HuH-7 (cell line): Measurements from ENCODE around the gene ARHGEF39.

Experiments
- DNase-seq: peaks from one replicate; pipeline ENCODE4 v3.0.0; 2011; ENCODE audit warnings: low spot score

ARHGEF39 gene

GRCh38 chr9:35664531-35665470 lies at the start of gene ARHGEF39:
Gene ARHGEF39 (minus strand): TSS chr9:35665195. CDS start chr9:35665169, 26 bp downstream.
- peak; percentile 94 for DNase-seq

- no peak for DNase-seq
These were observed 49.1 kb upstream of the ARHGEF39 start for GRCh38 chr9:35714123-35714522.

GRCh38 chr9:35713578-35713977 lies 48.6 kb upstream of the ARHGEF39 start:
- no peak for DNase-seq

GRCh38 chr9:35712762-35713400 lies 47.9 kb upstream of the ARHGEF39 start:
- DNase-seq, result no peak

GRCh38 chr9:35711501-35712428 lies 46.8 kb upstream of the ARHGEF39 start:
- no peak for DNase-seq

- no peak for DNase-seq
These were observed 46.0 kb upstream of the ARHGEF39 start for GRCh38 chr9:35710818-35711500.

GRCh38 chr9:35708146-35708545 lies 43.2 kb upstream of the ARHGEF39 start:
- DNase-seq, result no peak

GRCh38 chr9:35706951-35707350 lies 42.0 kb upstream of the ARHGEF39 start:
- DNase-seq, result no peak

GRCh38 chr9:35705836-35706430 lies 40.9 kb upstream of the ARHGEF39 start:
- no peak for DNase-seq

GRCh38 chr9:35705372-35705771 lies 40.4 kb upstream of the ARHGEF39 start:
- DNase-seq, result no peak

GRCh38 chr9:35703906-35704672 lies 39.1 kb upstream of the ARHGEF39 start:
- DNase-seq, result no peak

- no peak for DNase-seq
These were observed 37.7 kb upstream of the ARHGEF39 start for GRCh38 chr9:35702696-35703095.

GRCh38 chr9:35700942-35701341 lies 35.9 kb upstream of the ARHGEF39 start:
- DNase-seq, result no peak

- no peak for DNase-seq
These were observed 35.0 kb upstream of the ARHGEF39 start for GRCh38 chr9:35700031-35700430.

- no peak for DNase-seq
These were observed 33.2 kb upstream of the ARHGEF39 start for GRCh38 chr9:35698231-35698630.

- DNase-seq, result no peak
These were observed 32.5 kb upstream of the ARHGEF39 start for GRCh38 chr9:35697486-35697885.

GRCh38 chr9:35696520-35697215 lies 31.7 kb upstream of the ARHGEF39 start:
- peak; percentile 90 for DNase-seq

GRCh38 chr9:35695943-35696401 lies 31.0 kb upstream of the ARHGEF39 start:
- DNase-seq, result no peak

GRCh38 chr9:35691757-35692301 lies 26.8 kb upstream of the ARHGEF39 start:
- no peak for DNase-seq

GRCh38 chr9:35691334-35691650 lies 26.3 kb upstream of the ARHGEF39 start:
- DNase-seq, result no peak
